Measurements from ENCODE around the gene CDC26.

GRCh38 chr9:113320051-113320450 lies 44.7 kb upstream of the CDC26 start:
- TF ChIP-seq CTCF (IDR thresholded peaks at IDR 0.05; ENCODE audit: poor library complexity) (no peak), EZH2phosphoT487 (IDR thresholded peaks at IDR 0.05; ENCODE audit: low read depth, severe bottlenecking, unreplicated experiment) (no peak), EZH2 (IDR thresholded peaks at IDR 0.05; ENCODE audit: borderline replicate concordance) (no peak)

Data from hepatocyte (in vitro differentiated cells).